SU-DHL-6 (cell line): ENCODE results near the gene AKNA.

ENCODE experiments used
- CTCF ChIP-seq: fragments of 200-600 bp; sonication (generic); IDR thresholded peaks from one replicate; pipeline ENCODE4 v1.5.1; 2017; ENCODE audit warnings: antibody characterized with exemption, mild to moderate bottlenecking, low read length, moderate library complexity; ENCODE audit not compliant: insufficient read depth, poor library complexity, severe bottlenecking
- EZH2phosphoT487 ChIP-seq: fragments of 200-600 bp; sonication (generic), shearing (Covaris generic); conservative IDR thresholded peaks from 2 replicates; pipeline ENCODE4 v1.6.1; 2018; ENCODE audit warnings: mild to moderate bottlenecking, antibody characterized with exemption, low read length, moderate library complexity, mixed read lengths

- TF ChIP-seq CTCF (no peak), EZH2phosphoT487 (no peak)
Measured at GRCh38 chr9:114291886-114292590, 95.7 kb downstream of the AKNA start.
